Activated CD4-positive, alpha-beta T cell treated with anti-CD3 and anti-CD28 coated beads, Interleukin-2, amount 50 U/mL, for 1 hour (primary cell): ENCODE data around the gene ADGRD1.

Experiments
- DNase-seq: peaks from one replicate; pipeline ENCODE4 v3.0.0-alpha.2; 2020

The ADGRD1 gene

DNA sequence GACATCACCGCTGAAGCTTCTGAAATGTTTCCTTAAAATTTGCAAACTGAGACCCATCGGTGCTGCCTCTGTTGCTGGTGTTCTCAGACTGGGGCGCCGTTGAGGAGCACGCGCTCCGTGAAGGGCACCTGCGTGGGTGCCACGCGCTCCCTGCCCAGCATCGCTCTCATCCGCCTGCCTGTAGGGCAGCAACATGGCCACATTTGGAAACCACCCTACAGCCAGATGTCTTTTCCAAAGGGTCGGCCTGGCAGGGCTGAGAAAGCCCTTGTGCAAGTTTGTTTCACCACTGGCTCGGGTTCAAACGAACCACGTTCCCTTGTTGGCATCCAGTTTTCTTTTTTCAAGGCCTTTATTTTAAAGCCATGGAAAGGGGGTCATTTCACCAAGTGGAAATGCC lies 13.9 kb downstream of the ADGRD1 start:
- no peak for DNase-seq

DNA sequence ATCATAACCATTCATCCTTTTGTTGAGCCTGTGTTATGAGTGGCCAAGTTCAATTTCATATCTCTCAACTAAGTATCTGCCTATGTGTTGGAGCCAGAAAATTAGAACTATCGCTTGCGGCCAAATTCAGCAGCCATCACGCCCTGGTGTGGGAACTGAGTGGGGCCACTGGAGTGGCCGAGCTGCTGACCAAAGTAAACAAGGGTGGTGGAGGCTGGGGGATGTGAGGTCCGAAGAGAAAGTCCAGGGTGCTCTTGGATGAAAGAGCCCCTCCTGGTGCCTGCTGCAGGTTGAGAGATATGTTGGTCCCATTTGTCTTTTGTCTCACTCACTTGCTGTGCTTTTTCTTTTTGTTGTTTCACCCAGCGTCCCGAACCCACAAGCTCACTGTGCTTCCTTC lies 14.9 kb downstream of the ADGRD1 start:
- no peak for DNase-seq

DNA sequence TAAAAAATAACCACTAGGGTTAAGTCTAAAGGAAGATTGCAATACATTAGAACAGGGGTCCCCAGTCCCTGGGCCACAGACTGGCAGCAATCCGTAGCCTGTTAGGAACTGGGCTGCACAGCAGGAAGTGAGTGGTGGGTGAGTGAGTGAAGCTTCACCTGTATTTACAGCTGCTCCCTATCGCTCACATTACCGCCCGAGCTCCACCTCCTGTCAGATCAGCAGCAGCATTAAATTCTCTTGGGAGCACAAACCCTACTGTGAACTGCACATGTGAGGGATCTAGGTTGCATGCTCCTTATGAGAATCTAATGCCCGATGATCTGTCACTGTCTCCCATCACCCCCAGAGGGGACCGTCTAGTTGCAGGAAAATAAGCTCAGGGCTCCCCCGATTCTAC lies 15.5 kb downstream of the ADGRD1 start:
- DNase-seq = no peak

GRCh38 chr12:130970165-130970907 lies 16.6 kb downstream of the ADGRD1 start:
- DNase-seq = no peak

- no peak for DNase-seq
Measured at GRCh38 chr12:130970908-130971233, 17.2 kb downstream of the ADGRD1 start.

DNA sequence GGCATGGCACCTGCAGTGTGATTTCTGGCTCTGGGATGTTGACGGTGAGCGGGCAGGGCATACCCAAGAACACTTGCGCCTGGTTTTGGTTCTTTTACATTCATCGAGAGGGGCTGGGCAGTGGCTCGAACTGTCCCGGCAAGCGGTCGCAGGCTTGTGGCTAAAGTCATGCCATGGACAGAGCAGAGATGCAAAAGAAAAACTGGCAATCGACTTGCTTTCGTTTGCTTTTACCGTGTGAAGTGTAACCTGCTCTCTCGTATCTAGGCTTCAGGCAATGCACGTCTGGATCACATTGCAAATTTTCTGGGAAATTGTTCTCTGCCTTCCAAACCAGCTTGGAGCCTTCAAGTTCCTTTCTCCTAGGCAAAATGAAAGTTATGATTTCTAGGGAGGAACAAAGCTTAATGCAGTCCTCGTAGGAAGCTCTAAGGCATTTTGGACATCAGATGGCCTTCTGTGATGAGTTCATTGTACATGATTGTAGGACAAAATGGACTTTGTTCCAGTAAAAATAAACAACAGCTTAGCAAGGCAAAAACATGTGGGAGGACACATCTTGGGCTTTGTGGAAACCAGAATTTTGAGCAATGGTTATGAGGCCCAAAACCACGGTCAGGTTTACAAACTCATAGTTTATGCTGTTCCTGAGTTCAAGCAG lies 18.3 kb downstream of the ADGRD1 start:
- no peak for DNase-seq

GRCh38 chr12:130972586-130972950 lies 18.9 kb downstream of the ADGRD1 start:
- DNase-seq = no peak

DNA sequence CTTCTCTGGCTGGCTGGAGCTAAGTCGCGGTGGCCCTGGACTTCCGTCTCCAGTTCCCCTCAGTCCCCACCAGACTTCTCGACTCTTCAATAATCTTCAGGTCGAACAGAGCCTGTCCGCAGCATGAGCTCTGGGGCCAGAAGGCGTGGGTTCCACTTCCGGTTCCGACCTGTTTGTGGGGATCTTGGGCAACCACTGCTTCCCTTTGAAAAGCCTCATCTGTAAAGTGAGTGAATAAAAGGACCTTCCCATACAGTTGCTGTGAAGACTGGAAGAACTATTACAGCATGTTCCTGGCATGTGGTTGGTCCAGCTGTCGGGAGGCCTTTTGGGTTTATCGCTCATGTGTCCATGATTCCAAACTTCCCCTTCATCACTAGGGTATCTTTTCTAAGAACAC lies 19.4 kb downstream of the ADGRD1 start:
- no peak for DNase-seq

- no peak for DNase-seq
Measured at GRCh38 chr12:130973906-130974305, 20.2 kb downstream of the ADGRD1 start.

- no peak for DNase-seq
Measured at GRCh38 chr12:130975116-130975515, 21.4 kb downstream of the ADGRD1 start.

DNA sequence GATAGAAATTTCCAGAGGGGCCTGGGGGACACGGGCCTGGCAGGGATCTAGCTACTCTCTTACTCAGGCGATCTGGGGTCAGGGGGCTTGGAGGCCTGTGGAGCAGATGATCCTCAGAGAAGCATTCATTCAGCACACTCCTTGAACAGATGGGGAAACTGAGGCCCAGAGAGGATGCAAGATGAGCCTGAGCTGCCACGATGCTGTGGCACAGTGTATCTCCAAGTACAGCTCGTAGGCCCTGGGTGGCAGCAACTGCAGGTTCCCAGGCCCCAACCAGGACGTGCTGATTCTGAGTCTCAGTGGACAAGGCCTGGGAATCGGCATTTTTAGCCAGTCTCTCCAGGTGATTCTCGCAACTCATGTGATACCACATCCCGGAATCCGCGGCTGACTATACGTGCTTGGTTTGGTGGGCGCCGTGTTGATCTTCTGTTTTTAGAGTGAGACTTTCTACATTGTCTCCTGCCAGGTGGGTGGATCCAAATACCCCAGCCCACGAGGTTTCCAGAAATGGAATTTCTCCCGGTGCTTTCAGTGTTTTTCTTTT lies 22.5 kb downstream of the ADGRD1 start:
- DNase-seq = no peak

- DNase-seq = no peak
Measured at GRCh38 chr12:130977046-130977742, 23.5 kb downstream of the ADGRD1 start.

GRCh38 chr12:130977743-130978095 lies 24.0 kb downstream of the ADGRD1 start:
- no peak for DNase-seq

DNA sequence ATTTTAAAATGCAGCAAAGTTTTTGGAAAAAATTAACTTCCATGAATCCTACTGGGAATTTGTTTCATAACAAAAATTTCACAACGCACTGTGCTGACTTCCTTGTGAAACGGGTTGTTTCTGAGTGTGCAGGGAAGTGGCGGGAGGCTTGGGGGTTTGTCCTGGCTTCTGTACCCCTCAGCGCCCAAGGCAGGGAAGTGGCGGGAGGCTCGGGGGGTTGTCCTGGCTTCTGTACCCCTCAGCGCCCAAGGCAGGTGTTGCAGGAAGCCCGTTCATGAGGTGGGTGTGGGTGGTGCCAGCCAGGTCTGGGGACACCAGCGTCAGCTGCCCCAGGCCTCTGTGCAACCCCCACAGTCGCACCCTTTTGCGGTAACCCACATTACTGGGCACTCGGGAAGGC lies 25.1 kb downstream of the ADGRD1 start:
- no peak for DNase-seq

DNA sequence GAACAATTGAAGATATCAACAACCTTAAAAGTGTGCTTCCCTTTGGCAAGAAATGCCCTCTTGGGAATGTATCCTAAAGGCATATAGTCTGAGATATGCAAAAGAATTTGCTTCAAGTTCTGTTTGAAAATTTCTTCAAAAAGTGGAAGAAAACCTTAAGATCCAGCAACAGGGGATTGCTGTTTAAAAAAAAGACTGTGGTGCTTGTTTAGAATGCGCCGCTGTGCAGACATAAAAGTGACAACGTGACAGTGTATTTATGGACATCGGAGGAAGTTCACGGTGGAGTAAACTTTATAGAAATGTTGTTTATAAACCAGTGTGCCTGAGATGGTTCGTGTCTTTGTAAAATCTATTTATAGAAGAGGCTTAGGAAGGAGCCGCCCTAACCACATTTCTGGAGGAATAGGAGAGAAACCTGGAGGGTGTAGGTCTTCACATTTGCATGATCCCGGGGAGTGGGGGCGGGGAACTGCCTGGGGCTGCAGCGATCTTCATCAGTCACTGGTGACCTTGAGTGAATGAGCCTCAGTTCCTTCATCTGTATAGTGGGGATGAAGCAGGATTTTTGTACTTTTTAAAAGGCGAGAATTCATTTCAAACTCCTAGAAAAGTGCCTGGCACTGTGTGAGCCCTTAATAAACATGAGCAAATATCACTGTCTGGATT lies 27.5 kb downstream of the ADGRD1 start:
- DNase-seq = no peak

DNA sequence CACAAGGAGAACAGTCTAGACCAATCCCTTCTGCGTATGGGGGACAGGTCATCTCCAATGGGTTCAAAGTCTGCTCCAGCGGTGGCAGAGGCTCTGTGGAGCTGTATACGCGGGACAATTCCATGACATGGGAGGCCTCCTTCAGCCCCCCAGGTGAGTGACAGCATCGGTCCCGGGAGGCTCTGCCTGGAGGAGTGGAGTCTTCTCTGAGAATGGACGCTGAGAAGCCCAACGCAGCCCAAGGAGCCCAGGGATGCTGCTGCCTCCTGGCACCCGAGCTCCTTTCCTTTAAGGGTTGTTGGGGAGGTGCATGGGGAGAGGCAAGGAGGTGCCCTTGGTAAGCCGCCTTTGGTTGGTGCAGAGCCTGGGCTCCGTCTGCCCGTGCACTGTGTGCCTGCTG lies 28.2 kb downstream of the ADGRD1 start:
- DNase-seq = no peak

- DNase-seq = no peak
Measured at GRCh38 chr12:130982565-130983225, 29.0 kb downstream of the ADGRD1 start.

GRCh38 chr12:130983328-130984017 lies 29.8 kb downstream of the ADGRD1 start:
- DNase-seq = no peak

GRCh38 chr12:130984183-130985058 lies 30.7 kb downstream of the ADGRD1 start:
- no peak for DNase-seq

- no peak for DNase-seq
Measured at GRCh38 chr12:130987151-130987931, 33.6 kb downstream of the ADGRD1 start.

DNA sequence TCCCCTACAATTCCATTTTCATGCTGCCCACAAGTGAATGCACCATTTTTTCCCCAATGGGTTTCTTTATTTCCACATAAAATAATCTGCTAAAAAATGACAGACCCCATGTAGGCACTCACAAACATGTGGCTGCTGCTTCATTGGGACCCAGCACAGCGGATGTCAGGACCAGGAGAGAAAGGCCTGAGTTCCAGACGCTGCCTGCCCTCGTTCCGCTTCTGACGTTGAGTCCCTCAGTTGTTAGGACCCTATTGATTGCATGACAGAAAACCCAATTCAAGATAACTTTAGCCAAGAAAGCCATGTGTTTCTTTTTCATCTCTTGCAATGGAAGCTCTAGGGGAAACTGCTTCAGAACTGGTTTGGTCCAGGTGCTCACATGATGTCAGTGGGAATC lies 34.6 kb downstream of the ADGRD1 start:
- no peak for DNase-seq
